Ishikawa (cell line): ENCODE results near the gene MARCHF11.

ENCODE experiments used
- CEBPB ChIP-seq: IDR thresholded peaks from 2 replicates; pipeline ENCODE4 v1.6.1; 2012
- CREB1 ChIP-seq: IDR thresholded peaks from 2 replicates; pipeline ENCODE4 v1.6.1; 2012; ENCODE audit warnings: low read depth
- EGR1 ChIP-seq: IDR thresholded peaks from 2 replicates; pipeline ENCODE4 v1.6.1; 2012
- EP300 ChIP-seq: IDR thresholded peaks from 2 replicates; pipeline ENCODE4 v1.6.1; 2012; ENCODE audit warnings: borderline replicate concordance
- FOXM1 ChIP-seq: IDR thresholded peaks from 2 replicates; pipeline ENCODE4 v1.6.1; 2012; ENCODE audit warnings: low read depth, borderline replicate concordance
- NFIC ChIP-seq: IDR thresholded peaks from 2 replicates; pipeline ENCODE4 v1.6.1; 2012
- RAD21 ChIP-seq: IDR thresholded peaks from 2 replicates; pipeline ENCODE4 v1.6.1; 2012; ENCODE audit warnings: low read depth
- REST ChIP-seq: IDR thresholded peaks from 2 replicates; pipeline ENCODE4 v1.6.1; 2012; ENCODE audit warnings: low read depth, mild to moderate bottlenecking
- TAF1 ChIP-seq: IDR thresholded peaks from 2 replicates; pipeline ENCODE4 v1.6.1; 2012; ENCODE audit warnings: low read depth, mild to moderate bottlenecking
- TCF12 ChIP-seq: IDR thresholded peaks from 2 replicates; pipeline ENCODE4 v1.6.1; 2012; ENCODE audit warnings: low read depth
- TEAD4 ChIP-seq: IDR thresholded peaks from 2 replicates; pipeline ENCODE4 v1.6.1; 2012
- YY1 ChIP-seq: IDR thresholded peaks from 2 replicates; pipeline ENCODE4 v1.6.1; 2012; ENCODE audit warnings: low read depth
- ZBTB7A ChIP-seq: IDR thresholded peaks from 2 replicates; pipeline ENCODE4 v1.6.1; 2012; ENCODE audit warnings: low read depth
- TF ChIP-seq, protein P1 (sequence below): IDR thresholded peaks from 2 replicates; pipeline ENCODE4 v1.6.1; 2012
- TF ChIP-seq, protein P2 (sequence below): IDR thresholded peaks from 2 replicates; pipeline ENCODE4 v1.6.1; 2012

The MARCHF11 gene

DNA sequence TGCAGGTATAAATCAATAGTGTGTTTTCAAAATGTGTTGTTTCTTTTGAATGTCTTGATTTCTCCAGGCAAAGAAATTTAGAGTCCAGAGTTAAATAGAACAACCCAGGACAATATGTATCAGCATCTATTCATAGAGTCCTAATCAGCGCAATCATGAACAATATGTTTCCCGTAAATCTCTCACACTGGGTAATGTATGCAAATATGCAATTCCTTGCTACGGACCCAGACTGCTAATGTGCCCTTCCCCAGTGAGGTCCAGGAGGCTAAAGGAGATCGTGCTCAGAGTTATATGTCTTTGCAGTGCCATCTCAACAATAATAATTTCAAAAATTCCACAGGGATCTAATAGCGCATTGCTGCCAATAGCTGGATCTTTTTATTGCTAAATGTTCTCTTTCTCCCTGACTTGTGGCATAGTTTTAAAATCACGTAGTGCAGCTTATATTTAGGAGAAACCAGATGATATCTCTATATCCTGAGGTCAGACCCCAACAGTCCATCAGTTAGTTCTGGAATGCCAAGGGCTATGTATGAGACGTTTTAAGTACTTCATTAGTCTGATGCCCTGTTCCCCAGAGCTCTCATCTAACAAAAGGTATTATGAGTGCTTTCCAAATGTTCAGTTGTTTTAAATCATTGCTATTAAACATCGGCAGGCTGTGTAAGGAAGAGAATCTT lies 145.1 kb downstream of the MARCHF11 start:
- TF ChIP-seq RAD21 (no peak), FOXM1 (no peak)
- TF ChIP-seq, protein P1, sequence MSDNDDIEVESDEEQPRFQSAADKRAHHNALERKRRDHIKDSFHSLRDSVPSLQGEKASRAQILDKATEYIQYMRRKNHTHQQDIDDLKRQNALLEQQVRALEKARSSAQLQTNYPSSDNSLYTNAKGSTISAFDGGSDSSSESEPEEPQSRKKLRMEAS, result no peak

- TF ChIP-seq TAF1 (no peak), EP300 (no peak), RAD21 (no peak), FOXM1 (no peak), NFIC (no peak), TCF12 (no peak), EGR1 (no peak), TEAD4 (no peak), REST (no peak), YY1 (no peak), CEBPB (no peak), CREB1 (no peak), ZBTB7A (no peak)
- TF ChIP-seq, protein P1, result no peak
These were observed 146.2 kb downstream of the MARCHF11 start for GRCh38 chr5:16033187-16033925.

GRCh38 chr5:16028708-16029107 lies 150.9 kb downstream of the MARCHF11 start:
- TF ChIP-seq TAF1 (no peak), FOXM1 (no peak), TCF12 (no peak), EP300 (no peak), CEBPB (no peak), NFIC (no peak), RAD21 (no peak), YY1 (no peak), ZBTB7A (no peak), REST (no peak), CREB1 (no peak), EGR1 (no peak)
- TF ChIP-seq, protein P1, result no peak
- TF ChIP-seq, protein P2, sequence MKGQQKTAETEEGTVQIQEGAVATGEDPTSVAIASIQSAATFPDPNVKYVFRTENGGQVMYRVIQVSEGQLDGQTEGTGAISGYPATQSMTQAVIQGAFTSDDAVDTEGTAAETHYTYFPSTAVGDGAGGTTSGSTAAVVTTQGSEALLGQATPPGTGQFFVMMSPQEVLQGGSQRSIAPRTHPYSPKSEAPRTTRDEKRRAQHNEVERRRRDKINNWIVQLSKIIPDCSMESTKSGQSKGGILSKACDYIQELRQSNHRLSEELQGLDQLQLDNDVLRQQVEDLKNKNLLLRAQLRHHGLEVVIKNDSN, result no peak

GRCh38 chr5:16025681-16026080 lies 153.9 kb downstream of the MARCHF11 start:
- TF ChIP-seq FOXM1 (no peak), CEBPB (no peak), TCF12 (no peak), EP300 (no peak), REST (no peak), NFIC (no peak)
- TF ChIP-seq, protein P2, result no peak
